SK-N-SH treated with all-trans-retinoic acid at 6 μM for 48 hours (cell line): Measurements from ENCODE around the gene EYA4.

Experiments used
- ATAC-seq: fragments of 200-7000 bp; cut with Tn5 transposase; 3 replicates; pipeline ENCODE4 v1.9.1; 2020; ENCODE audit warnings: mild to moderate bottlenecking, moderate library complexity
- BACH2 ChIP-seq: fragments of 250-450 bp; sonication (Bioruptor Pico); IDR thresholded peaks from 2 replicates; pipeline ENCODE4 v1.9.0; 2021; ENCODE audit warnings: mild to moderate bottlenecking, borderline replicate concordance
- CREB5 ChIP-seq: fragments of 250-450 bp; sonication (Bioruptor Pico); IDR thresholded peaks from 2 replicates; pipeline ENCODE4 v1.5.1; 2020; ENCODE audit warnings: low read depth, mild to moderate bottlenecking, moderate library complexity
- CSDC2 ChIP-seq: fragments of 250-450 bp; sonication (Bioruptor Pico); IDR thresholded peaks from 2 replicates; pipeline ENCODE4 v1.5.0; 2020; ENCODE audit warnings: mild to moderate bottlenecking, moderate library complexity
- CSRNP3 ChIP-seq: fragments of 250-450 bp; sonication (Bioruptor Pico); IDR thresholded peaks from 2 replicates; pipeline ENCODE4 v1.5.1; 2021; ENCODE audit warnings: mild to moderate bottlenecking, moderate library complexity
- ESRRG ChIP-seq: fragments of 250-450 bp; sonication (Bioruptor Pico); IDR thresholded peaks from 2 replicates; pipeline ENCODE4 v1.6.1; 2021; ENCODE audit warnings: mild to moderate bottlenecking
- GLIS3 ChIP-seq: fragments of 250-450 bp; sonication (Bioruptor Pico); IDR thresholded peaks from 2 replicates; pipeline ENCODE4 v1.5.0; 2020; ENCODE audit warnings: mild to moderate bottlenecking, moderate library complexity
- ISL1 ChIP-seq: fragments of 250-450 bp; sonication (Bioruptor Pico); IDR thresholded peaks from 2 replicates; pipeline ENCODE4 v2.1.2; 2022; ENCODE audit warnings: mild to moderate bottlenecking, moderate library complexity
- OSR1 ChIP-seq: fragments of 250-450 bp; sonication (Bioruptor Pico); IDR thresholded peaks from 2 replicates; pipeline ENCODE4 v1.8.0; 2022; ENCODE audit warnings: moderate library complexity, mild to moderate bottlenecking, inconsistent platforms
- PATZ1 ChIP-seq: fragments of 250-450 bp; sonication (Bioruptor Pico); IDR thresholded peaks from 2 replicates; pipeline ENCODE4 v1.8.0; 2020; ENCODE audit warnings: mild to moderate bottlenecking, moderate library complexity, borderline replicate concordance
- POU6F1 ChIP-seq: fragments of 250-450 bp; sonication (Bioruptor Pico); IDR thresholded peaks from 2 replicates; pipeline ENCODE4 v1.8.0; 2021; ENCODE audit warnings: low read depth, mild to moderate bottlenecking, moderate library complexity, borderline replicate concordance
- PPARA ChIP-seq: fragments of 250-450 bp; sonication (Bioruptor Pico); IDR thresholded peaks from 2 replicates; pipeline ENCODE4 v1.5.0; 2020; ENCODE audit warnings: mild to moderate bottlenecking, borderline replicate concordance
- SNAI2 ChIP-seq: fragments of 250-450 bp; sonication (Bioruptor Pico); IDR thresholded peaks from 2 replicates; pipeline ENCODE4 v1.5.0; 2020; ENCODE audit warnings: mild to moderate bottlenecking, moderate library complexity
- TCF4 ChIP-seq: fragments of 250-450 bp; sonication (Bioruptor Pico); IDR thresholded peaks from 2 replicates; pipeline ENCODE4 v1.8.0; 2021; ENCODE audit warnings: mild to moderate bottlenecking, moderate library complexity, borderline replicate concordance
- TOX ChIP-seq: fragments of 250-450 bp; sonication (Bioruptor Pico); IDR thresholded peaks from 2 replicates; pipeline ENCODE4 v1.8.0; 2021; ENCODE audit warnings: mild to moderate bottlenecking, moderate library complexity, borderline replicate concordance
- TSHZ2 ChIP-seq: fragments of 250-450 bp; sonication (Bioruptor Pico); IDR thresholded peaks from 2 replicates; pipeline ENCODE4 v1.5.0; 2020; ENCODE audit warnings: mild to moderate bottlenecking, moderate library complexity
- ZC3H10 ChIP-seq: fragments of 250-450 bp; sonication (Bioruptor Pico); IDR thresholded peaks from 2 replicates; pipeline ENCODE4 v1.5.1; 2021; ENCODE audit warnings: mild to moderate bottlenecking, moderate library complexity
- ZFP3 ChIP-seq: fragments of 250-450 bp; sonication (Bioruptor Pico); IDR thresholded peaks from 2 replicates; pipeline ENCODE4 v1.5.0; 2020; ENCODE audit warnings: mild to moderate bottlenecking, moderate library complexity
- ZFP30 ChIP-seq: fragments of 450-650 bp; formaldehyde crosslinking; IDR thresholded peaks from 2 replicates; pipeline ENCODE4 v1.5.0; 2022; ENCODE audit warnings: mild to moderate bottlenecking, moderate library complexity
- ZNF565 ChIP-seq: fragments of 450-650 bp; formaldehyde crosslinking; conservative IDR thresholded peaks from 2 replicates; pipeline ENCODE4 v1.5.0; 2020; ENCODE audit warnings: low read depth, mild to moderate bottlenecking, moderate library complexity
- ZNF70 ChIP-seq: fragments of 450-650 bp; formaldehyde crosslinking; IDR thresholded peaks from 2 replicates; pipeline ENCODE4 v1.5.0; 2020; ENCODE audit warnings: mild to moderate bottlenecking, moderate library complexity
- ZNF8 ChIP-seq: fragments of 450-650 bp; formaldehyde crosslinking; IDR thresholded peaks from 2 replicates; pipeline ENCODE4 v1.5.0; 2020; ENCODE audit warnings: mild to moderate bottlenecking, moderate library complexity

The EYA4 gene

GRCh38 chr6:133289733-133290306 lies 48.7 kb downstream of the EYA4 start:
- TF ChIP-seq CREB5 (CRISPR knock-in tag), result no peak
- no peak for TF ChIP-seq BACH2 (CRISPR knock-in tag)
- no peak for TF ChIP-seq ESRRG (CRISPR knock-in tag)
- TF ChIP-seq ZNF565 (CRISPR knock-in tag), result no peak
- no peak for ATAC-seq

- ATAC-seq, result no peak
- TF ChIP-seq CSRNP3 (CRISPR knock-in tag), result no peak
- TF ChIP-seq GLIS3 (CRISPR knock-in tag), result no peak
- TF ChIP-seq ESRRG (CRISPR knock-in tag), result no peak
- no peak for TF ChIP-seq ZFP3 (CRISPR knock-in tag)
- no peak for TF ChIP-seq TOX
- TF ChIP-seq ZNF70, result no peak
- no peak for TF ChIP-seq TCF4
- TF ChIP-seq SNAI2 (CRISPR knock-in tag), result no peak
- TF ChIP-seq OSR1, result no peak
- no peak for TF ChIP-seq PATZ1 (CRISPR knock-in tag)
- no peak for TF ChIP-seq CSDC2 (CRISPR knock-in tag)
- no peak for TF ChIP-seq ZNF8
- TF ChIP-seq CREB5 (CRISPR knock-in tag), result no peak
- no peak for TF ChIP-seq BACH2 (CRISPR knock-in tag)
These were observed 49.8 kb downstream of the EYA4 start for GRCh38 chr6:133290930-133291329.

- no peak for ATAC-seq
- TF ChIP-seq CSDC2 (CRISPR knock-in tag), result no peak
- no peak for TF ChIP-seq ISL1
- no peak for TF ChIP-seq TSHZ2 (CRISPR knock-in tag)
- no peak for TF ChIP-seq ZNF70
- no peak for TF ChIP-seq SNAI2 (CRISPR knock-in tag)
- TF ChIP-seq PPARA (CRISPR knock-in tag), result no peak
- TF ChIP-seq CREB5 (CRISPR knock-in tag), result no peak
- TF ChIP-seq ZFP30 (CRISPR knock-in tag), result no peak
- no peak for TF ChIP-seq GLIS3 (CRISPR knock-in tag)
- TF ChIP-seq ZC3H10, result no peak
- no peak for TF ChIP-seq POU6F1
- TF ChIP-seq ZFP3 (CRISPR knock-in tag), result no peak
- TF ChIP-seq ESRRG (CRISPR knock-in tag), result no peak
These were observed 50.5 kb downstream of the EYA4 start for GRCh38 chr6:133291671-133292070.
